ENCODE data around the gene GIPC1. TPM values are rescaled to one million over a fixed set of nuclear protein-coding genes. Genes with fewer than 3 reads are reported as not detected.

Gene GIPC1
- polyA plus RNA-seq, 1 of the 3 experiments (the other 2 are of a cell fraction): 144 TPM

DNA sequence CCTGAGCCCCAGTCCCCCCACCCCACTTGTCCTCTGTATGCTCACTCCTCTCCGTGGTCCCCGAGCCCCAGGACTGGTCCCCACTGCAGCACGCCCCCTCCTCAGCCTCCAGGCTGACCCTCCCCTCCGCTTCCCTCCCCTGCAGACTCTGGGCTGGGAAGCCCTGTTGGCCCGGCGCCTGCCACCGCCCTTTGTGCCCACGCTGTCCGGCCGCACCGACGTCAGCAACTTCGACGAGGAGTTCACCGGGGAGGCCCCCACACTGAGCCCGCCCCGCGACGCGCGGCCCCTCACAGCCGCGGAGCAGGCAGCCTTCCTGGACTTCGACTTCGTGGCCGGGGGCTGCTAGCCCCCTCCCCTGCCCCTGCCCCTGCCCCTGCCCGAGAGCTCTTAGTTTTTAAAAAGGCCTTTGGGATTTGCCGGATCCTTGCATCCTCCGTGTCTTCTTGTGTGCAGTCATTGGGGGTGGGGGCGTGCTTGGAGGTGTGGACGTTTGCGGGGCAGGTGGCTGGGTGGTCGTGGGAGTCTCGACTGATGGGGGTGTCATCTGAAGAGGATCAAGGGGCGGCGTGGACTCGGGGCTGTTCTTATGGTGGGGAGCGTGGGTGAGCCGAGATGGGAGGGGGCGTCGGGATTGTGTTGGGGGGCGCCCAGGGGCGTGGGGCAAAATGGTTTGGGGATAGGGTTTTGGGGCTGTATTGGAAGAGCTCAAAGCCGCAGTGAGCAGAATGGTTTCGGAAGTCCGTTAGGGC, 24.3 kb downstream of the GIPC1 start (continued):
- TF ChIP-seq, protein P1, sequence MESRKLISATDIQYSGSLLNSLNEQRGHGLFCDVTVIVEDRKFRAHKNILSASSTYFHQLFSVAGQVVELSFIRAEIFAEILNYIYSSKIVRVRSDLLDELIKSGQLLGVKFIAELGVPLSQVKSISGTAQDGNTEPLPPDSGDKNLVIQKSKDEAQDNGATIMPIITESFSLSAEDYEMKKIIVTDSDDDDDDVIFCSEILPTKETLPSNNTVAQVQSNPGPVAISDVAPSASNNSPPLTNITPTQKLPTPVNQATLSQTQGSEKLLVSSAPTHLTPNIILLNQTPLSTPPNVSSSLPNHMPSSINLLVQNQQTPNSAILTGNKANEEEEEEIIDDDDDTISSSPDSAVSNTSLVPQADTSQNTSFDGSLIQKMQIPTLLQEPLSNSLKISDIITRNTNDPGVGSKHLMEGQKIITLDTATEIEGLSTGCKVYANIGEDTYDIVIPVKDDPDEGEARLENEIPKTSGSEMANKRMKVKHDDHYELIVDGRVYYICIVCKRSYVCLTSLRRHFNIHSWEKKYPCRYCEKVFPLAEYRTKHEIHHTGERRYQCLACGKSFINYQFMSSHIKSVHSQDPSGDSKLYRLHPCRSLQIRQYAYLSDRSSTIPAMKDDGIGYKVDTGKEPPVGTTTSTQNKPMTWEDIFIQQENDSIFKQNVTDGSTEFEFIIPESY (IDR thresholded peaks at IDR 0.05; ENCODE audit: borderline replicate concordance, low read depth): no peak
- TF ChIP-seq RFX5 (IDR thresholded peaks at IDR 0.05; ENCODE audit: low read length): no peak
- TF ChIP-seq TAF1 (IDR thresholded peaks at IDR 0.05; ENCODE audit: borderline replicate concordance, low read depth, low read length): no peak

DNA sequence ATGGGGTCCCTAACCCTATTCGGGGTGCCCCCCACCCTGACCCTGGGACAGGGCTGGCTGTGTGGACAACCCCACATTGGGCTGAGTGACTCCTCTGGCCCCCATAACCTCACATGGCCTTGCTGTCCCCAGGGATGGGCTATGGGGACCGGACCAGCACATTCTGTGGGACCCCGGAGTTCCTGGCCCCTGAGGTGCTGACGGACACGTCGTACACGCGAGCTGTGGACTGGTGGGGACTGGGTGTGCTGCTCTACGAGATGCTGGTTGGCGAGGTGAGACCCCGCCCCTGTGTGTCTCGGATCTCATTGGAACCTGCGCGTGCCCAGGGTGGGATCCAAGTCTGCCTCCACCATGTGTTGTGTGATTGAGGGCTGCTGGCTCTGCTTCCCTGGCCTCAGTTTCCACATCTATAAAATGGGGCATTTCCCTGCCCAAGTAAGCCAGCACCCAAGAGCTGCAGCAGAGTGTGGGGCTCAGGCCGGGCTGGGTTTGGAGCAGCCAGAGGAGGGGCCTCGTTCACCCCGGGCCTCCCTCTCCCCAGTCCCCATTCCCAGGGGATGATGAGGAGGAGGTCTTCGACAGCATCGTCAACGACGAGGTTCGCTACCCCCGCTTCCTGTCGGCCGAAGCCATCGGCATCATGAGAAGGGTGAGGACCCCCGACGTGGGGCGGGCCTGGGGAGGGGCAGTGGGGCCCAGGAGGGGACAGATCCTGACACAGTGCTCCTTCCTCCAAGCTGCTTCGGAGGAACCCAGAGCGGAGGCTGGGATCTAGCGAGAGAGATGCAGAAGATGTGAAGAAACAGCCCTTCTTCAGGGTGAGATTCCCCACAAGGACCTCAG, 25.7 kb downstream of the GIPC1 start:
- CTCF ChIA-PET: no interaction called here
- peaks cover 18% of the 10 kb centered on the region for H3F3A ChIP-seq (replicated peaks; ENCODE audit: insufficient read depth)
- H3K4me3 ChIP-seq (ENCODE audit: low read depth in 2 of 2, low read length in 1 of 2): no peak overlapping the region
- H2AFZ ChIP-seq (ENCODE audit: low read depth): no peak overlapping the region
- WGBS (ENCODE audit: low lambda C conversion rate): 96% methylated on average over 20 of the region's 32 CpGs
- peaks cover 8 to 14% of the 10 kb centered on the region in 2 experiments; a peak in 3 of 4 replicates for H3K4me1 ChIP-seq (ENCODE audit: control insufficient read depth in 1 of 2, insufficient read depth in 2 of 2, low read depth in 1 of 2, low read length in 1 of 2)
- no peaks in the 10 kb centered on the region for H3K27me3 ChIP-seq (ENCODE audit: insufficient read depth)
- no peak overlapping the region for H3K9ac ChIP-seq
- peaks cover 10 to 20% of the 10 kb centered on the region in 2 experiments for H3K36me3 ChIP-seq (replicated peaks in 1 of 2; ENCODE audit: control insufficient read depth in 1 of 2, insufficient read depth in 2 of 2, low read length in 1 of 2)
- H3K79me2 ChIP-seq (ENCODE audit: insufficient read depth): no peaks in the 10 kb centered on the region
- no peaks in the 10 kb centered on the region for H4K20me1 ChIP-seq (ENCODE audit: insufficient read depth)
- no peak overlapping the region for H3K4me2 ChIP-seq
- POLR2A ChIA-PET: no interaction called here
- H3K9me2 ChIP-seq: no peaks in the 10 kb centered on the region
- peak; percentile 28 for DNase-seq
- no peaks in the 10 kb centered on the region for H3K9me3 ChIP-seq
- no peak overlapping the region for H3K27ac ChIP-seq (ENCODE audit: low read depth in 2 of 2, low read length in 1 of 2)
- TF ChIP-seq, protein P2, sequence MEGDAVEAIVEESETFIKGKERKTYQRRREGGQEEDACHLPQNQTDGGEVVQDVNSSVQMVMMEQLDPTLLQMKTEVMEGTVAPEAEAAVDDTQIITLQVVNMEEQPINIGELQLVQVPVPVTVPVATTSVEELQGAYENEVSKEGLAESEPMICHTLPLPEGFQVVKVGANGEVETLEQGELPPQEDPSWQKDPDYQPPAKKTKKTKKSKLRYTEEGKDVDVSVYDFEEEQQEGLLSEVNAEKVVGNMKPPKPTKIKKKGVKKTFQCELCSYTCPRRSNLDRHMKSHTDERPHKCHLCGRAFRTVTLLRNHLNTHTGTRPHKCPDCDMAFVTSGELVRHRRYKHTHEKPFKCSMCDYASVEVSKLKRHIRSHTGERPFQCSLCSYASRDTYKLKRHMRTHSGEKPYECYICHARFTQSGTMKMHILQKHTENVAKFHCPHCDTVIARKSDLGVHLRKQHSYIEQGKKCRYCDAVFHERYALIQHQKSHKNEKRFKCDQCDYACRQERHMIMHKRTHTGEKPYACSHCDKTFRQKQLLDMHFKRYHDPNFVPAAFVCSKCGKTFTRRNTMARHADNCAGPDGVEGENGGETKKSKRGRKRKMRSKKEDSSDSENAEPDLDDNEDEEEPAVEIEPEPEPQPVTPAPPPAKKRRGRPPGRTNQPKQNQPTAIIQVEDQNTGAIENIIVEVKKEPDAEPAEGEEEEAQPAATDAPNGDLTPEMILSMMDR (IDR thresholded peaks at IDR 0.05): no peak
- no peak for TF ChIP-seq POLR2AphosphoS5 (IDR thresholded peaks at IDR 0.05; ENCODE audit: low read depth, low read length)
- no peak for TF ChIP-seq GABPA (IDR thresholded peaks at IDR 0.05; ENCODE audit: low read depth)
- no peak for TF ChIP-seq FOXM1 (IDR thresholded peaks at IDR 0.05; ENCODE audit: low read depth)
- TF ChIP-seq, protein P1 (IDR thresholded peaks at IDR 0.05; ENCODE audit: borderline replicate concordance, low read depth): no peak
- no peak for TF ChIP-seq RCOR1 (IDR thresholded peaks at IDR 0.05; ENCODE audit: low read length)
- no peak for TF ChIP-seq TCF12 (IDR thresholded peaks at IDR 0.05)
- no peak for TF ChIP-seq TAF1 (IDR thresholded peaks at IDR 0.05; ENCODE audit: borderline replicate concordance, low read depth, low read length)
- no peak for TF ChIP-seq ELF1 (IDR thresholded peaks at IDR 0.05)
- no peak for TF ChIP-seq EZH2phosphoT487 (IDR thresholded peaks at IDR 0.05; ENCODE audit: borderline replicate concordance, low read depth)
- TF ChIP-seq NFIC (IDR thresholded peaks at IDR 0.05; ENCODE audit: borderline replicate concordance): no peak
- no peak for TF ChIP-seq MXI1 (IDR thresholded peaks at IDR 0.05; ENCODE audit: low read depth, low read length)
- no peak for TF ChIP-seq RFX5 (IDR thresholded peaks at IDR 0.05; ENCODE audit: low read length)
- TF ChIP-seq, protein P3, sequence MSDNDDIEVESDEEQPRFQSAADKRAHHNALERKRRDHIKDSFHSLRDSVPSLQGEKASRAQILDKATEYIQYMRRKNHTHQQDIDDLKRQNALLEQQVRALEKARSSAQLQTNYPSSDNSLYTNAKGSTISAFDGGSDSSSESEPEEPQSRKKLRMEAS (IDR thresholded peaks at IDR 0.05; ENCODE audit: low read depth): no peak
- TF ChIP-seq, protein P4, sequence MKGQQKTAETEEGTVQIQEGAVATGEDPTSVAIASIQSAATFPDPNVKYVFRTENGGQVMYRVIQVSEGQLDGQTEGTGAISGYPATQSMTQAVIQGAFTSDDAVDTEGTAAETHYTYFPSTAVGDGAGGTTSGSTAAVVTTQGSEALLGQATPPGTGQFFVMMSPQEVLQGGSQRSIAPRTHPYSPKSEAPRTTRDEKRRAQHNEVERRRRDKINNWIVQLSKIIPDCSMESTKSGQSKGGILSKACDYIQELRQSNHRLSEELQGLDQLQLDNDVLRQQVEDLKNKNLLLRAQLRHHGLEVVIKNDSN (IDR thresholded peaks at IDR 0.05; ENCODE audit: borderline replicate concordance, low read depth): no peak
- TF ChIP-seq, protein P5, sequence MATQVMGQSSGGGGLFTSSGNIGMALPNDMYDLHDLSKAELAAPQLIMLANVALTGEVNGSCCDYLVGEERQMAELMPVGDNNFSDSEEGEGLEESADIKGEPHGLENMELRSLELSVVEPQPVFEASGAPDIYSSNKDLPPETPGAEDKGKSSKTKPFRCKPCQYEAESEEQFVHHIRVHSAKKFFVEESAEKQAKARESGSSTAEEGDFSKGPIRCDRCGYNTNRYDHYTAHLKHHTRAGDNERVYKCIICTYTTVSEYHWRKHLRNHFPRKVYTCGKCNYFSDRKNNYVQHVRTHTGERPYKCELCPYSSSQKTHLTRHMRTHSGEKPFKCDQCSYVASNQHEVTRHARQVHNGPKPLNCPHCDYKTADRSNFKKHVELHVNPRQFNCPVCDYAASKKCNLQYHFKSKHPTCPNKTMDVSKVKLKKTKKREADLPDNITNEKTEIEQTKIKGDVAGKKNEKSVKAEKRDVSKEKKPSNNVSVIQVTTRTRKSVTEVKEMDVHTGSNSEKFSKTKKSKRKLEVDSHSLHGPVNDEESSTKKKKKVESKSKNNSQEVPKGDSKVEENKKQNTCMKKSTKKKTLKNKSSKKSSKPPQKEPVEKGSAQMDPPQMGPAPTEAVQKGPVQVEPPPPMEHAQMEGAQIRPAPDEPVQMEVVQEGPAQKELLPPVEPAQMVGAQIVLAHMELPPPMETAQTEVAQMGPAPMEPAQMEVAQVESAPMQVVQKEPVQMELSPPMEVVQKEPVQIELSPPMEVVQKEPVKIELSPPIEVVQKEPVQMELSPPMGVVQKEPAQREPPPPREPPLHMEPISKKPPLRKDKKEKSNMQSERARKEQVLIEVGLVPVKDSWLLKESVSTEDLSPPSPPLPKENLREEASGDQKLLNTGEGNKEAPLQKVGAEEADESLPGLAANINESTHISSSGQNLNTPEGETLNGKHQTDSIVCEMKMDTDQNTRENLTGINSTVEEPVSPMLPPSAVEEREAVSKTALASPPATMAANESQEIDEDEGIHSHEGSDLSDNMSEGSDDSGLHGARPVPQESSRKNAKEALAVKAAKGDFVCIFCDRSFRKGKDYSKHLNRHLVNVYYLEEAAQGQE (IDR thresholded peaks at IDR 0.05; ENCODE audit: low read depth, low read length): no peak
